Activated naive CD8-positive, alpha-beta T cell treated with anti-CD3 and anti-CD28 coated beads for 36 hours (primary cell): Measurements from ENCODE around the gene ASPSCR1. TPM values are rescaled to one million over a fixed set of nuclear protein-coding genes. Genes with fewer than 3 reads are reported as not detected.

Experiments used
- DNase-seq: peaks from one replicate; pipeline ENCODE4 v3.0.0; 2021
- H3K27ac Mint-ChIP-seq: one replicate; pipeline ENCODE4 v1.8.0; 2022; ENCODE audit warnings: mild to moderate bottlenecking, moderate library complexity, mixed read lengths
- H3K27me3 Mint-ChIP-seq: one replicate; pipeline ENCODE4 v1.8.0; 2022; ENCODE audit warnings: mild to moderate bottlenecking, mixed read lengths
- H3K36me3 Mint-ChIP-seq: one replicate; pipeline ENCODE4 v1.8.0; 2021; ENCODE audit warnings: mild to moderate bottlenecking, mixed read lengths
- H3K4me1 Mint-ChIP-seq: one replicate; pipeline ENCODE4 v1.8.0; 2021; ENCODE audit warnings: mixed read lengths
- H3K4me3 Mint-ChIP-seq: one replicate; pipeline ENCODE4 v1.8.0; 2022; ENCODE audit warnings: mild to moderate bottlenecking, moderate library complexity, mixed read lengths
- H3K9me3 Mint-ChIP-seq: one replicate; pipeline ENCODE4 v1.8.0; 2022; ENCODE audit warnings: mixed read lengths
- total RNA-seq, 2 experiments: library from RNA; stranded (reverse); gene quantifications; one replicate each; pipeline ENCODE4 v1.2.3, GENCODE V29; 2021

ASPSCR1 gene
- total RNA-seq, 2 experiments from 2014 or later: 21.7 to 22.5 TPM

- DNase-seq: no peak
- Mint-ChIP-seq H3K36me3 (no peaks in the 10 kb centered on the region), H3K4me1 (peaks cover 3% of the 10 kb centered on the region), H3K27me3 (peaks cover 34% of the 10 kb centered on the region), H3K27ac (no peak overlapping the region), H3K9me3 (no peaks in the 10 kb centered on the region), H3K4me3 (no peak overlapping the region)
Measured at GRCh38 chr17:81962499-81963441, 14.7 kb upstream of the ASPSCR1 start.

GRCh38 chr17:81964081-81964849 is 13.2 kb upstream of the ASPSCR1 start:
- H3K36me3 Mint-ChIP-seq: no peaks in the 10 kb centered on the region
- no peak overlapping the region for H3K27ac Mint-ChIP-seq
- H3K4me1 Mint-ChIP-seq: peaks cover 14% of the 10 kb centered on the region
- H3K9me3 Mint-ChIP-seq: no peaks in the 10 kb centered on the region
- H3K27me3 Mint-ChIP-seq: peaks cover 21% of the 10 kb centered on the region
- H3K4me3 Mint-ChIP-seq: no peak overlapping the region
- DNase-seq: no peak

GRCh38 chr17:81966343-81967243 is 10.8 kb upstream of the ASPSCR1 start:
- Mint-ChIP-seq H3K4me1 (peaks cover 14% of the 10 kb centered on the region), H3K27ac (no peak overlapping the region), H3K9me3 (no peaks in the 10 kb centered on the region), H3K4me3 (no peak overlapping the region), H3K27me3 (peaks cover 21% of the 10 kb centered on the region), H3K36me3 (no peaks in the 10 kb centered on the region)
- no peak for DNase-seq

- Mint-ChIP-seq H3K27me3 (peaks cover 17% of the 10 kb centered on the region), H3K9me3 (no peaks in the 10 kb centered on the region), H3K4me3 (peak overlapping the region; percentile 51), H3K36me3 (no peaks in the 10 kb centered on the region), H3K4me1 (peaks cover 14% of the 10 kb centered on the region), H3K27ac (no peak overlapping the region)
- no peak for DNase-seq
Measured at GRCh38 chr17:81967244-81967532, 10.2 kb upstream of the ASPSCR1 start.

- Mint-ChIP-seq H3K36me3 (no peaks in the 10 kb centered on the region), H3K4me3 (peak overlapping the region; percentile 69), H3K27ac (peak overlapping the region; percentile 76), H3K27me3 (peaks cover 12% of the 10 kb centered on the region), H3K9me3 (peaks cover 2% of the 10 kb centered on the region), H3K4me1 (peaks cover 14% of the 10 kb centered on the region)
- DNase-seq: peak; percentile 91
Measured at GRCh38 chr17:81967533-81968395, 9.7 kb upstream of the ASPSCR1 start.

- Mint-ChIP-seq H3K36me3 (no peaks in the 10 kb centered on the region), H3K27ac (peak overlapping the region; percentile 76), H3K4me1 (peaks cover 14% of the 10 kb centered on the region), H3K27me3 (peaks cover 6% of the 10 kb centered on the region), H3K4me3 (peak overlapping the region; percentile 69), H3K9me3 (peaks cover 3% of the 10 kb centered on the region)
- no peak for DNase-seq
Measured at GRCh38 chr17:81968396-81968745, 9.1 kb upstream of the ASPSCR1 start.

GRCh38 chr17:81968850-81969812 is 8.3 kb upstream of the ASPSCR1 start:
- no peaks in the 10 kb centered on the region for H3K36me3 Mint-ChIP-seq
- no peaks in the 10 kb centered on the region for H3K27me3 Mint-ChIP-seq
- no peak overlapping the region for H3K27ac Mint-ChIP-seq
- H3K4me1 Mint-ChIP-seq: peaks cover 14% of the 10 kb centered on the region
- peaks cover 4% of the 10 kb centered on the region for H3K9me3 Mint-ChIP-seq
- H3K4me3 Mint-ChIP-seq: no peak overlapping the region
- no peak for DNase-seq

GRCh38 chr17:81973432-81973831 is 4.0 kb upstream of the ASPSCR1 start:
- H3K27ac Mint-ChIP-seq: no peak overlapping the region
- H3K36me3 Mint-ChIP-seq: no peaks in the 10 kb centered on the region
- H3K4me3 Mint-ChIP-seq: no peak overlapping the region
- no peak for DNase-seq
- peaks cover 19% of the 10 kb centered on the region for H3K4me1 Mint-ChIP-seq
- H3K27me3 Mint-ChIP-seq: peaks cover 3% of the 10 kb centered on the region
- H3K9me3 Mint-ChIP-seq: peaks cover 4% of the 10 kb centered on the region

GRCh38 chr17:81976332-81977210 is 858 bp upstream of the ASPSCR1 start:
- Mint-ChIP-seq H3K36me3 (peaks cover 10% of the 10 kb centered on the region), H3K27me3 (peaks cover 3% of the 10 kb centered on the region), H3K9me3 (peaks cover 4% of the 10 kb centered on the region), H3K27ac (peak overlapping the region; percentile 99), H3K4me1 (peaks cover 34% of the 10 kb centered on the region), H3K4me3 (peak overlapping the region; percentile 98)
- DNase-seq: peak; percentile 42

- H3K9me3 Mint-ChIP-seq: no peaks in the 10 kb centered on the region
- H3K36me3 Mint-ChIP-seq: peaks cover 13% of the 10 kb centered on the region
- DNase-seq: no peak
- H3K4me3 Mint-ChIP-seq: peak overlapping the region; percentile 77
- H3K4me1 Mint-ChIP-seq: peaks cover 34% of the 10 kb centered on the region
- peaks cover 3% of the 10 kb centered on the region for H3K27me3 Mint-ChIP-seq
- no peak overlapping the region for H3K27ac Mint-ChIP-seq
Measured at GRCh38 chr17:81978524-81979298, 1.3 kb downstream of the ASPSCR1 start.

GRCh38 chr17:81980122-81980521 is 2.7 kb downstream of the ASPSCR1 start:
- no peak for DNase-seq
- Mint-ChIP-seq H3K27me3 (peaks cover 3% of the 10 kb centered on the region), H3K4me1 (peaks cover 34% of the 10 kb centered on the region), H3K27ac (no peak overlapping the region), H3K9me3 (no peaks in the 10 kb centered on the region), H3K36me3 (peaks cover 17% of the 10 kb centered on the region), H3K4me3 (no peak overlapping the region)
